GM12891 (cell line): ENCODE measurements around the gene KIF6.

Source experiments
- POLR2A ChIP-seq: IDR thresholded peaks from 2 replicates; pipeline ENCODE4 v1.6.1; 2011; ENCODE audit warnings: low read depth, low read length, control low read depth
- SPI1 ChIP-seq: IDR thresholded peaks from 2 replicates; pipeline ENCODE4 v1.6.1; 2011; ENCODE audit warnings: low read depth, low read length, control low read depth

DNA sequence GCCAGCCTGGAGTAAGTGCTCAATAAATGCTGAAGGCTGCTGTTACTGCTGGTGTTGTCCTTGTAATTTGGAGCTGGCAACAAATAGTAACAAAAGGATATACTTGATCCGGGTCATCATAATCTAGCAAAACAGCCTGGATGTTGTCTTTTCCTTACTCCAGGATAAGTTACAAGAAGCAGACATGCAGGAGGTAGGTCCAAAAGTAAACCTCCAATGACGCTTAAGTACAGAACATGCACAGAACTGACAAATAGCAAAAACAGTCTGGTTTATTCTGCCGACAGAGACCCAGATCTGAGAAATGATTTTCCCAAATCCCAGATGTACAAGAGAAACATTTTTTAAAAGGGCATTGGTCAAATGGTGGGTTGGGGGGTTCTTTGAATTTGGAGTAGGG, 309.7 kb downstream of the KIF6 start:
- no peak for TF ChIP-seq POLR2A
- no peak for TF ChIP-seq SPI1
